ENCODE results near the gene MKNK1.

The MKNK1 gene

GRCh38 chr1:46594063-46594462, 10.0 kb downstream of the MKNK1 start:
- H3K4me3 ChIP-seq (ENCODE audit: low read depth, low read length), result no peak overlapping the region
- no peaks in the 10 kb centered on the region for H3K9me3 ChIP-seq
- no peaks in the 10 kb centered on the region for H3K4me1 ChIP-seq
- no peak for TF ChIP-seq CTCF (IDR thresholded peaks at IDR 0.05; ENCODE audit: low read depth, low read length)
- no peaks in the 10 kb centered on the region for H3K27me3 ChIP-seq
- no peaks in the 10 kb centered on the region for H3K36me3 ChIP-seq
- DNase-seq, result no peak

- Histone ChIP-seq H3K36me3 (no peaks in the 10 kb centered on the region), H3K27me3 (no peaks in the 10 kb centered on the region), H3K4me3 (ENCODE audit: low read depth, low read length) (no peak overlapping the region), H3K9me3 (no peaks in the 10 kb centered on the region), H3K4me1 (no peaks in the 10 kb centered on the region)
- no peak for DNase-seq
- no peak for TF ChIP-seq CTCF (IDR thresholded peaks at IDR 0.05; ENCODE audit: low read depth, low read length)
Observed at GRCh38 chr1:46592823-46593222, 11.2 kb downstream of the MKNK1 start.

- H3K4me3 ChIP-seq (ENCODE audit: low read depth, low read length), result no peak overlapping the region
- no peaks in the 10 kb centered on the region for H3K27me3 ChIP-seq
- H3K9me3 ChIP-seq, result no peaks in the 10 kb centered on the region
- no peaks in the 10 kb centered on the region for H3K4me1 ChIP-seq
- no peaks in the 10 kb centered on the region for H3K36me3 ChIP-seq
- DNase-seq, result no peak
- no peak for TF ChIP-seq CTCF (IDR thresholded peaks at IDR 0.05; ENCODE audit: low read depth, low read length)
Observed at GRCh38 chr1:46589529-46589928, 14.5 kb downstream of the MKNK1 start.

- H3K9me3 ChIP-seq, result no peaks in the 10 kb centered on the region
- no peaks in the 10 kb centered on the region for H3K27me3 ChIP-seq
- no peak for DNase-seq
- H3K4me1 ChIP-seq, result no peaks in the 10 kb centered on the region
- no peak overlapping the region for H3K4me3 ChIP-seq (ENCODE audit: low read depth, low read length)
- no peaks in the 10 kb centered on the region for H3K36me3 ChIP-seq
- no peak for TF ChIP-seq CTCF (IDR thresholded peaks at IDR 0.05; ENCODE audit: low read depth, low read length)
Observed at GRCh38 chr1:46587069-46587468, 17.0 kb downstream of the MKNK1 start.

GRCh38 chr1:46585312-46585938, 18.6 kb downstream of the MKNK1 start:
- Histone ChIP-seq H3K4me3 (ENCODE audit: low read depth, low read length) (no peak overlapping the region), H3K36me3 (no peaks in the 10 kb centered on the region), H3K27me3 (no peaks in the 10 kb centered on the region), H3K4me1 (no peaks in the 10 kb centered on the region), H3K9me3 (no peaks in the 10 kb centered on the region)
- no peak for TF ChIP-seq CTCF (IDR thresholded peaks at IDR 0.05; ENCODE audit: low read depth, low read length)
- DNase-seq, result no peak

- H3K4me3 ChIP-seq (ENCODE audit: low read depth, low read length), result no peak overlapping the region
- no peak for TF ChIP-seq CTCF (IDR thresholded peaks at IDR 0.05; ENCODE audit: low read depth, low read length)
- DNase-seq, result no peak
- H3K4me1 ChIP-seq, result no peaks in the 10 kb centered on the region
- H3K27me3 ChIP-seq, result no peaks in the 10 kb centered on the region
- no peaks in the 10 kb centered on the region for H3K9me3 ChIP-seq
- H3K36me3 ChIP-seq, result no peaks in the 10 kb centered on the region
Observed at GRCh38 chr1:46583494-46583893, 20.6 kb downstream of the MKNK1 start.

Data from BE2C (cell line).